DND-41 (cell line): ENCODE measurements around the gene VHLL.

Experiments
- CTCF ChIP-seq: IDR thresholded peaks from 2 replicates; pipeline ENCODE4 v1.5.1; 2012; ENCODE audit warnings: borderline replicate concordance, low read length, moderate library complexity, mild to moderate bottlenecking; ENCODE audit not compliant: poor library complexity, severe bottlenecking; ENCODE audit errors: extremely low read depth
- EZH2 ChIP-seq: IDR thresholded peaks from 3 replicates; pipeline ENCODE4 v1.6.1; 2012; ENCODE audit warnings: borderline replicate concordance, low read depth, mild to moderate bottlenecking, moderate library complexity, low read length, inconsistent platforms; ENCODE audit not compliant: severe bottlenecking

- TF ChIP-seq CTCF (no peak), EZH2 (no peak)
These were observed 43.3 kb upstream of the VHLL start for GRCh38 chr1:156342166-156342955.
